ENCODE results near the gene ZIC1.

Gene ZIC1

DNA sequence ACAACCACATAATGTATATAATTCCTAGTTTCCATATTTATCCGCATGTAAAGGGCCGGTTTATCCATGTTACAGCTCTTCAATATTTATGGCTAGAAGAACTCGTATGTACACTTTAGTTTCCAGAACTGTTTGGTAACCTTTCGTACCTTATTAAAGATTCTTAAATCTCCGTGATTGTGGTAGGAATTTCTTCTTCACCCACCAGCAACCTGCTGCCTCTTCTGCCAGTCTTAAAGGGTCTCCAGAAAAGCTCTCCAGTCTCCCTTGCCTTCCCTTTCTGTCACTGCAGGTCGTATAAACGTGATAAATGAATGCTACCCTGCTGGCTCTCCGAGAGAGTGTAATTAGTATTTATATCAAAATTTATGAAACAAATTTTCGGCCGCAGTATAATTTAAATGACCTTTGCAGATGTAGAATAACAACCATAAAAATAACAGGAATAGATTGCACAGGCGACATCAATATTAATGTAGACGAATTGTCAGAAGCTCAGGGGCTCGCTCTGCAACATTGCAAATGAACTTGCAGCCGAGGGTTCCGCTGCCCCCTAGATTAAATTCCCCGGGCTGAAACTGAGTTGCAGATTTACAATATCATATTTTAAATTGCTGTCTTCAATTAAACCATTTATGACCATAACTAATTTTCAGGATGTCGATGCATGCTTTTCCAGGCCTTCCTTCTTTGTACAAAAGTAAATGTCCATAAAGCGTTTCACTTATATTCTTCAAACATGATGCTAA, 5.4 kb downstream of the ZIC1 start:
- peaks cover 0 to 70% (median 23%) of the 10 kb centered on the region in 3 experiments for H3K27me3 ChIP-seq (ENCODE audit: control insufficient read depth in 3 of 3, insufficient read depth in 3 of 3, low read depth in 1 of 3, low read length in 3 of 3)
- no peak overlapping the region for H4K91ac ChIP-seq (ENCODE audit: low read depth, low read length, poor library complexity)
- peaks cover 11% of the 10 kb centered on the region for H3K79me1 ChIP-seq (ENCODE audit: low read depth, low read length)
- no peak overlapping the region for H3K4ac ChIP-seq (ENCODE audit: low read length)
- H3K18ac ChIP-seq (ENCODE audit: low read length) = no peak overlapping the region
- H2BK120ac ChIP-seq (ENCODE audit: low read depth, low read length) = no peak overlapping the region
- no peak overlapping the region for H2AFZ ChIP-seq (ENCODE audit: low read length)
- no peak overlapping the region for H3K9ac ChIP-seq (ENCODE audit: low read depth, low read length, poor library complexity)
- H2BK15ac ChIP-seq (ENCODE audit: low read length) = no peak overlapping the region
- H3K4me2 ChIP-seq (ENCODE audit: insufficient read depth, low read length, poor library complexity, severe bottlenecking) = no peak overlapping the region
- no peak overlapping the region for H3K14ac ChIP-seq (ENCODE audit: low read length)
- H3K9me3 ChIP-seq (replicated peaks in 1 of 2; ENCODE audit: control insufficient read depth in 2 of 2, insufficient read depth in 1 of 2, low read depth in 1 of 2, low read length in 2 of 2) = peaks cover 0 to 25% of the 10 kb centered on the region in 2 donors
- H3K4me1 ChIP-seq (ENCODE audit: control insufficient read depth in 2 of 2, insufficient read depth in 1 of 2, low read depth in 1 of 2, low read length in 2 of 2) = peaks cover 0 to 19% of the 10 kb centered on the region in 2 donors
- H4K8ac ChIP-seq (ENCODE audit: low read depth, low read length) = no peak overlapping the region
- WGBS, 2 donors (ENCODE audit: extremely low coverage in 2 of 2, insufficient read length in 2 of 2, insufficient replicate concordance in 1 of 2) = no CpG with 5 or more reads among the region's 18 CpGs
- H2AK5ac ChIP-seq (ENCODE audit: low read depth, low read length) = no peak overlapping the region
- no peak overlapping the region for H2BK12ac ChIP-seq (ENCODE audit: low read length)
- no peak overlapping the region for H3K23ac ChIP-seq (ENCODE audit: low read depth, low read length, poor library complexity)
- H3K4me3 ChIP-seq (ENCODE audit: low read length in 2 of 2) = no peak overlapping the region
- H2BK5ac ChIP-seq (ENCODE audit: low read length) = no peak overlapping the region
- no peak overlapping the region for H3K27ac ChIP-seq (replicated peaks; ENCODE audit: low read length)
- peaks cover 0 to 44% of the 10 kb centered on the region in 2 donors for H3K36me3 ChIP-seq (replicated peaks in 1 of 2; ENCODE audit: control insufficient read depth in 2 of 2, insufficient read depth in 2 of 2, low read length in 2 of 2)
- DNase-seq (ENCODE audit: low spot score) = no peak

- H2AFZ ChIP-seq (ENCODE audit: low read length) = no peak overlapping the region
- H3K36me3 ChIP-seq (replicated peaks in 1 of 2; ENCODE audit: control insufficient read depth in 2 of 2, insufficient read depth in 2 of 2, low read length in 2 of 2) = peaks cover 0 to 44% of the 10 kb centered on the region in 2 donors
- no peak overlapping the region for H2BK5ac ChIP-seq (ENCODE audit: low read length)
- H3K23ac ChIP-seq (ENCODE audit: low read depth, low read length, poor library complexity) = no peak overlapping the region
- H2BK120ac ChIP-seq (ENCODE audit: low read depth, low read length) = no peak overlapping the region
- peaks cover 0 to 70% (median 20%) of the 10 kb centered on the region in 3 experiments for H3K27me3 ChIP-seq (ENCODE audit: control insufficient read depth in 3 of 3, insufficient read depth in 3 of 3, low read depth in 1 of 3, low read length in 3 of 3)
- no peak overlapping the region for H2BK12ac ChIP-seq (ENCODE audit: low read length)
- no peak overlapping the region for H4K8ac ChIP-seq (ENCODE audit: low read depth, low read length)
- H3K4ac ChIP-seq (ENCODE audit: low read length) = no peak overlapping the region
- WGBS, 2 donors (ENCODE audit: extremely low coverage in 2 of 2, insufficient read length in 2 of 2, insufficient replicate concordance in 1 of 2) = no CpG with 5 or more reads among the region's 6 CpGs
- no peak overlapping the region for H2AK5ac ChIP-seq (ENCODE audit: low read depth, low read length)
- H3K9me3 ChIP-seq (replicated peaks in 1 of 2; ENCODE audit: control insufficient read depth in 2 of 2, insufficient read depth in 1 of 2, low read depth in 1 of 2, low read length in 2 of 2) = peaks cover 0 to 25% of the 10 kb centered on the region in 2 donors
- no peak overlapping the region for H2BK15ac ChIP-seq (ENCODE audit: low read length)
- no peak overlapping the region for H4K91ac ChIP-seq (ENCODE audit: low read depth, low read length, poor library complexity)
- H3K79me1 ChIP-seq (ENCODE audit: low read depth, low read length) = peaks cover 6% of the 10 kb centered on the region
- peak; percentile 41 for DNase-seq (ENCODE audit: low spot score)
- H3K4me1 ChIP-seq (ENCODE audit: control insufficient read depth in 2 of 2, insufficient read depth in 1 of 2, low read depth in 1 of 2, low read length in 2 of 2) = peaks cover 0 to 18% of the 10 kb centered on the region in 2 donors
- H3K14ac ChIP-seq (ENCODE audit: low read length) = no peak overlapping the region
- no peak overlapping the region for H3K4me2 ChIP-seq (ENCODE audit: insufficient read depth, low read length, poor library complexity, severe bottlenecking)
- H3K9ac ChIP-seq (ENCODE audit: low read depth, low read length, poor library complexity) = no peak overlapping the region
- H3K18ac ChIP-seq (ENCODE audit: low read length) = no peak overlapping the region
- H3K27ac ChIP-seq (replicated peaks; ENCODE audit: low read length) = no peak overlapping the region
- no peak overlapping the region for H3K4me3 ChIP-seq (ENCODE audit: low read length in 2 of 2)
Observed at GRCh38 chr3:147415286-147415685, 6.1 kb downstream of the ZIC1 start.

DNA sequence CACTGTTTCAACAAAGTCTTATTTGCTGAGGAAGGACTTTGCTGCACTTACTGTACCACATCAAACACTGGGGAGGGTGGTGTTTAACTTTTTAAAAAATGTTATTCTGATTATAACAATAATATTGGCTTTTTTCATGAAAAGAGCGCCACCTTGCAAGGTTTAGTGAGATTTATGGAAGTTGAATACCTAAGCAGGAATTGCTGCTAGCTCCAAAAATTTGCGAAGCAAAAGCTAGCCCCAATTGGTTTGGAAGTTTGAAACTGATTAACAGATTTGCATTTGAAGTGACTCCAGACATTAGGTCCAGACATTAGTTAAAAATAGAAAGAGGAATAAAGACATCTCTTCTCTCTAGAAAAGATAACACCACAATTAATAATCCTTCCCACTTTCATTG, 6.7 kb downstream of the ZIC1 start:
- no peak overlapping the region for H4K8ac ChIP-seq (ENCODE audit: low read depth, low read length)
- no peak overlapping the region for H3K27ac ChIP-seq (replicated peaks; ENCODE audit: low read length)
- H2AK5ac ChIP-seq (ENCODE audit: low read depth, low read length) = no peak overlapping the region
- no peak overlapping the region for H4K91ac ChIP-seq (ENCODE audit: low read depth, low read length, poor library complexity)
- no peak overlapping the region for H3K4ac ChIP-seq (ENCODE audit: low read length)
- H2AFZ ChIP-seq (ENCODE audit: low read length) = no peak overlapping the region
- no peak overlapping the region for H2BK12ac ChIP-seq (ENCODE audit: low read length)
- H3K4me1 ChIP-seq (ENCODE audit: control insufficient read depth in 2 of 2, insufficient read depth in 1 of 2, low read depth in 1 of 2, low read length in 2 of 2) = peaks cover 0 to 13% of the 10 kb centered on the region in 2 donors
- peaks cover 0 to 44% of the 10 kb centered on the region in 2 donors for H3K36me3 ChIP-seq (replicated peaks in 1 of 2; ENCODE audit: control insufficient read depth in 2 of 2, insufficient read depth in 2 of 2, low read length in 2 of 2)
- H3K4me2 ChIP-seq (ENCODE audit: insufficient read depth, low read length, poor library complexity, severe bottlenecking) = no peak overlapping the region
- no peak overlapping the region for H2BK15ac ChIP-seq (ENCODE audit: low read length)
- no peak overlapping the region for H3K14ac ChIP-seq (ENCODE audit: low read length)
- no peak for DNase-seq (ENCODE audit: low spot score)
- no peak overlapping the region for H2BK120ac ChIP-seq (ENCODE audit: low read depth, low read length)
- H3K18ac ChIP-seq (ENCODE audit: low read length) = no peak overlapping the region
- no peak overlapping the region for H3K9ac ChIP-seq (ENCODE audit: low read depth, low read length, poor library complexity)
- peaks cover under 1% of the 10 kb centered on the region for H3K79me1 ChIP-seq (ENCODE audit: low read depth, low read length)
- no CpG with 5 or more reads among the region's 2 CpGs for WGBS, 2 donors (ENCODE audit: extremely low coverage in 2 of 2, insufficient read length in 2 of 2, insufficient replicate concordance in 1 of 2)
- peaks cover 0 to 29% of the 10 kb centered on the region in 2 donors for H3K9me3 ChIP-seq (replicated peaks in 1 of 2; ENCODE audit: control insufficient read depth in 2 of 2, insufficient read depth in 1 of 2, low read depth in 1 of 2, low read length in 2 of 2)
- no peak overlapping the region for H3K23ac ChIP-seq (ENCODE audit: low read depth, low read length, poor library complexity)
- H3K4me3 ChIP-seq (ENCODE audit: low read length in 2 of 2) = no peak overlapping the region
- peaks cover 0 to 70% (median 18%) of the 10 kb centered on the region in 3 experiments for H3K27me3 ChIP-seq (ENCODE audit: control insufficient read depth in 3 of 3, insufficient read depth in 3 of 3, low read depth in 1 of 3, low read length in 3 of 3)
- H2BK5ac ChIP-seq (ENCODE audit: low read length) = no peak overlapping the region

GRCh38 chr3:147416931-147417330, 7.8 kb downstream of the ZIC1 start:
- H3K36me3 ChIP-seq (replicated peaks in 1 of 2; ENCODE audit: control insufficient read depth in 2 of 2, insufficient read depth in 2 of 2, low read length in 2 of 2) = peaks cover 0 to 44% of the 10 kb centered on the region in 2 donors
- DNase-seq (ENCODE audit: low spot score) = no peak
- peaks cover 0 to 29% of the 10 kb centered on the region in 2 donors for H3K9me3 ChIP-seq (replicated peaks in 1 of 2; ENCODE audit: control insufficient read depth in 2 of 2, insufficient read depth in 1 of 2, low read depth in 1 of 2, low read length in 2 of 2)
- H3K79me1 ChIP-seq (ENCODE audit: low read depth, low read length) = no peaks in the 10 kb centered on the region
- H3K4ac ChIP-seq (ENCODE audit: low read length) = no peak overlapping the region
- H3K23ac ChIP-seq (ENCODE audit: low read depth, low read length, poor library complexity) = no peak overlapping the region
- no peak overlapping the region for H3K18ac ChIP-seq (ENCODE audit: low read length)
- H3K4me3 ChIP-seq (ENCODE audit: low read length in 2 of 2) = no peak overlapping the region
- H2AK5ac ChIP-seq (ENCODE audit: low read depth, low read length) = no peak overlapping the region
- no CpG with 5 or more reads among the region's 1 CpG for WGBS, 2 donors (ENCODE audit: extremely low coverage in 2 of 2, insufficient read length in 2 of 2, insufficient replicate concordance in 1 of 2)
- no peak overlapping the region for H3K9ac ChIP-seq (ENCODE audit: low read depth, low read length, poor library complexity)
- no peak overlapping the region for H2BK120ac ChIP-seq (ENCODE audit: low read depth, low read length)
- no peak overlapping the region for H3K14ac ChIP-seq (ENCODE audit: low read length)
- H2BK5ac ChIP-seq (ENCODE audit: low read length) = no peak overlapping the region
- H3K4me2 ChIP-seq (ENCODE audit: insufficient read depth, low read length, poor library complexity, severe bottlenecking) = no peak overlapping the region
- no peak overlapping the region for H4K8ac ChIP-seq (ENCODE audit: low read depth, low read length)
- peaks cover 0 to 70% (median 12%) of the 10 kb centered on the region in 3 experiments for H3K27me3 ChIP-seq (ENCODE audit: control insufficient read depth in 3 of 3, insufficient read depth in 3 of 3, low read depth in 1 of 3, low read length in 3 of 3)
- no peak overlapping the region for H3K27ac ChIP-seq (replicated peaks; ENCODE audit: low read length)
- peaks cover 0 to 12% of the 10 kb centered on the region in 2 donors for H3K4me1 ChIP-seq (ENCODE audit: control insufficient read depth in 2 of 2, insufficient read depth in 1 of 2, low read depth in 1 of 2, low read length in 2 of 2)
- no peak overlapping the region for H2BK12ac ChIP-seq (ENCODE audit: low read length)
- H4K91ac ChIP-seq (ENCODE audit: low read depth, low read length, poor library complexity) = no peak overlapping the region
- no peak overlapping the region for H2AFZ ChIP-seq (ENCODE audit: low read length)
- H2BK15ac ChIP-seq (ENCODE audit: low read length) = no peak overlapping the region
